ENCODE measurements around the gene LYL1. TPM values are rescaled to one million over a fixed set of nuclear protein-coding genes. Genes with fewer than 3 reads are reported as not detected.

Gene LYL1
- total and polyA plus RNA-seq, 2 of the 13 experiments (the other 11 are each of a cell fraction or from before 2014, with no cell fraction given): 0.75 to 0.92 TPM

DNA sequence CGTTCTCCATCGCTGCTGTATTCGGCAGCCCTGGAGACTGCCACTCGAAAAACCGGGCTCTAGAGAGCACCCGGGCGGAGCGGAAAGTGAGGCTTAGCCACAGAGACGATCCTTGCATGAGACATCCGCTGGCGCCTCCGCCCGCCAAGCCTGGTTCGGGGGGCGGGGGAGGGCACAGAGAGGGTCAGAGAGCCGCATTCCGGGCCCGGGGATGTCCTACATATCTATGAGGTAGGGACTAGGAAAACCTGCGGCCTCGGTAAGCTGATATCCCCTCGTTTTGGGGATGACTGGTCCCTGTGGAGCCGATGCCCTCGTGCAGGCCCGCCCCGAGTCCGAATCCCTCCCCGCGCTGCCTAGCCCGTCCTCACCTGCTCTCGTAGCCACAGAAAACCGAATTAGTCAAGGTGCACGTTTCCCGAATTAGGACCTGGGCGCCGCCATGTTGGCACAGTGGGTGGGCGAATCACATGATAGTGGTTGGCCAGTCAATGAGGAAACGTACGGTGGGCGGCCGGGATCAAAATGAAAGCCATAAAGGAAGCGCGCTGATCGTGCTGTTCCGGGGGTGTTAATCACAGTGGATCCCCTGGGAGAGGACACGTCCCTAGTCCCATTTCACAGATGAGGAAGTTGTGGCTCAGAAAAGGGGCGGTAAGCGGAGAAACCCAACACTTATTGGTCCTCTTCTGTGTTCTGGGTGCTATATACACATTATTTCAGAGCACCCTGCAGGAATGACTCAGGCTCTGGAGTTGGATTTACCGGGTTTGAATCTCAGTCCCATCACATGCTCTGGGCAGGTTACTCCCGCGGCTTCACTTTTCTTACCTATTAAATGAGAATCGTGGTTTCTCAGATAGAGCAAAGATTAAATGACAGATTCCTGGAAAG lies 13.9 kb upstream of the LYL1 start, which contains the start of gene TRMT1 (continued):
- TF ChIP-seq, protein P1, sequence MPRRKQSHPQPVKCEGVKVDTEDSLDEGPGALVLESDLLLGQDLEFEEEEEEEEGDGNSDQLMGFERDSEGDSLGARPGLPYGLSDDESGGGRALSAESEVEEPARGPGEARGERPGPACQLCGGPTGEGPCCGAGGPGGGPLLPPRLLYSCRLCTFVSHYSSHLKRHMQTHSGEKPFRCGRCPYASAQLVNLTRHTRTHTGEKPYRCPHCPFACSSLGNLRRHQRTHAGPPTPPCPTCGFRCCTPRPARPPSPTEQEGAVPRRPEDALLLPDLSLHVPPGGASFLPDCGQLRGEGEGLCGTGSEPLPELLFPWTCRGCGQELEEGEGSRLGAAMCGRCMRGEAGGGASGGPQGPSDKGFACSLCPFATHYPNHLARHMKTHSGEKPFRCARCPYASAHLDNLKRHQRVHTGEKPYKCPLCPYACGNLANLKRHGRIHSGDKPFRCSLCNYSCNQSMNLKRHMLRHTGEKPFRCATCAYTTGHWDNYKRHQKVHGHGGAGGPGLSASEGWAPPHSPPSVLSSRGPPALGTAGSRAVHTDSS (CRISPR knock-in tag; conservative IDR thresholded peaks at IDR 0.05): no peak
- TF ChIP-seq CHCHD3 (CRISPR knock-in tag; IDR thresholded peaks at IDR 0.05) (no peak), GLI4 (CRISPR knock-in tag; IDR thresholded peaks at IDR 0.05; ENCODE audit: borderline replicate concordance) (no peak), SATB2 (CRISPR knock-in tag; IDR thresholded peaks at IDR 0.05) (no peak), ZNF777 (CRISPR knock-in tag; IDR thresholded peaks at IDR 0.05) (no peak), NCOR1 (IDR thresholded peaks at IDR 0.05; ENCODE audit: borderline replicate concordance, low read length) (peak; percentile 39; the same call in 1 of the 2 replicates), HDAC6 (IDR thresholded peaks at IDR 0.05; ENCODE audit: low read depth, low read length) (no peak), FOXA1 (IDR thresholded peaks at IDR 0.05) (no peak), FOXA1 (CRISPR knock-in tag; IDR thresholded peaks at IDR 0.05) (no peak), ZFP36 (IDR thresholded peaks at IDR 0.05; ENCODE audit: borderline replicate concordance, low read depth, low read length, partially characterized antibody) (no peak), KDM1A (CRISPR knock-in tag; IDR thresholded peaks at IDR 0.05) (peak; percentile 99), SMYD3 (CRISPR knock-in tag; IDR thresholded peaks at IDR 0.05) (no peak), DNMT1 (CRISPR knock-in tag; IDR thresholded peaks at IDR 0.05) (no peak), SRSF1 (optimal IDR thresholded peaks at IDR 0.05; ENCODE audit: low read depth, low read length) (peak; percentile 47), THAP11 (CRISPR knock-in tag; IDR thresholded peaks at IDR 0.05) (peak; percentile 89), PRMT3 (CRISPR knock-in tag; IDR thresholded peaks at IDR 0.05; ENCODE audit: borderline replicate concordance, low read depth) (no peak), PCBP1 (IDR thresholded peaks at IDR 0.05; ENCODE audit: borderline replicate concordance, low read depth, low read length) (0 out of 2 replicates have a peak, but pooled peaks have one; percentile 83), SKI (IDR thresholded peaks at IDR 0.05; ENCODE audit: partially characterized antibody) (no peak), PAF1 (CRISPR knock-in tag; IDR thresholded peaks at IDR 0.05) (no peak)
- TF ChIP-seq, protein P2, sequence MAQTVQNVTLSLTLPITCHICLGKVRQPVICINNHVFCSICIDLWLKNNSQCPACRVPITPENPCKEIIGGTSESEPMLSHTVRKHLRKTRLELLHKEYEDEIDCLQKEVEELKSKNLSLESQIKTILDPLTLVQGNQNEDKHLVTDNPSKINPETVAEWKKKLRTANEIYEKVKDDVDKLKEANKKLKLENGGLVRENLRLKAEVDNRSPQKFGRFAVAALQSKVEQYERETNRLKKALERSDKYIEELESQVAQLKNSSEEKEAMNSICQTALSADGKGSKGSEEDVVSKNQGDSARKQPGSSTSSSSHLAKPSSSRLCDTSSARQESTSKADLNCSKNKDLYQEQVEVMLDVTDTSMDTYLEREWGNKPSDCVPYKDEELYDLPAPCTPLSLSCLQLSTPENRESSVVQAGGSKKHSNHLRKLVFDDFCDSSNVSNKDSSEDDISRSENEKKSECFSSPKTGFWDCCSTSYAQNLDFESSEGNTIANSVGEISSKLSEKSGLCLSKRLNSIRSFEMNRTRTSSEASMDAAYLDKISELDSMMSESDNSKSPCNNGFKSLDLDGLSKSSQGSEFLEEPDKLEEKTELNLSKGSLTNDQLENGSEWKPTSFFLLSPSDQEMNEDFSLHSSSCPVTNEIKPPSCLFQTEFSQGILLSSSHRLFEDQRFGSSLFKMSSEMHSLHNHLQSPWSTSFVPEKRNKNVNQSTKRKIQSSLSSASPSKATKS (CRISPR knock-in tag; IDR thresholded peaks at IDR 0.05): no peak
- TF ChIP-seq, protein P3, sequence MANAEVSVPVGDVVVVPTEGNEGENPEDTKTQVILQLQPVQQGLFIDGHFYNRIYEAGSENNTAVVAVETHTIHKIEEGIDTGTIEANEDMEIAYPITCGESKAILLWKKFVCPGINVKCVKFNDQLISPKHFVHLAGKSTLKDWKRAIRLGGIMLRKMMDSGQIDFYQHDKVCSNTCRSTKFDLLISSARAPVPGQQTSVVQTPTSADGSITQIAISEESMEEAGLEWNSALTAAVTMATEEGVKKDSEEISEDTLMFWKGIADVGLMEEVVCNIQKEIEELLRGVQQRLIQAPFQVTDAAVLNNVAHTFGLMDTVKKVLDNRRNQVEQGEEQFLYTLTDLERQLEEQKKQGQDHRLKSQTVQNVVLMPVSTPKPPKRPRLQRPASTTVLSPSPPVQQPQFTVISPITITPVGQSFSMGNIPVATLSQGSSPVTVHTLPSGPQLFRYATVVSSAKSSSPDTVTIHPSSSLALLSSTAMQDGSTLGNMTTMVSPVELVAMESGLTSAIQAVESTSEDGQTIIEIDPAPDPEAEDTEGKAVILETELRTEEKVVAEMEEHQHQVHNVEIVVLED (CRISPR knock-in tag; IDR thresholded peaks at IDR 0.05; ENCODE audit: borderline replicate concordance): peak; percentile 68; the same call in 1 of the 2 replicates
- TF ChIP-seq, protein P4, sequence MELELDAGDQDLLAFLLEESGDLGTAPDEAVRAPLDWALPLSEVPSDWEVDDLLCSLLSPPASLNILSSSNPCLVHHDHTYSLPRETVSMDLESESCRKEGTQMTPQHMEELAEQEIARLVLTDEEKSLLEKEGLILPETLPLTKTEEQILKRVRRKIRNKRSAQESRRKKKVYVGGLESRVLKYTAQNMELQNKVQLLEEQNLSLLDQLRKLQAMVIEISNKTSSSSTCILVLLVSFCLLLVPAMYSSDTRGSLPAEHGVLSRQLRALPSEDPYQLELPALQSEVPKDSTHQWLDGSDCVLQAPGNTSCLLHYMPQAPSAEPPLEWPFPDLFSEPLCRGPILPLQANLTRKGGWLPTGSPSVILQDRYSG (CRISPR knock-in tag; IDR thresholded peaks at IDR 0.05): no peak
- TF ChIP-seq, protein P5, sequence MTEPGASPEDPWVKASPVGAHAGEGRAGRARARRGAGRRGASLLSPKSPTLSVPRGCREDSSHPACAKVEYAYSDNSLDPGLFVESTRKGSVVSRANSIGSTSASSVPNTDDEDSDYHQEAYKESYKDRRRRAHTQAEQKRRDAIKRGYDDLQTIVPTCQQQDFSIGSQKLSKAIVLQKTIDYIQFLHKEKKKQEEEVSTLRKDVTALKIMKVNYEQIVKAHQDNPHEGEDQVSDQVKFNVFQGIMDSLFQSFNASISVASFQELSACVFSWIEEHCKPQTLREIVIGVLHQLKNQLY (CRISPR knock-in tag; IDR thresholded peaks at IDR 0.05): 0 out of 2 replicates have a peak, but pooled peaks have one; percentile 18
